Measurements from ENCODE around the gene PACSIN1.

The PACSIN1 gene

DNA sequence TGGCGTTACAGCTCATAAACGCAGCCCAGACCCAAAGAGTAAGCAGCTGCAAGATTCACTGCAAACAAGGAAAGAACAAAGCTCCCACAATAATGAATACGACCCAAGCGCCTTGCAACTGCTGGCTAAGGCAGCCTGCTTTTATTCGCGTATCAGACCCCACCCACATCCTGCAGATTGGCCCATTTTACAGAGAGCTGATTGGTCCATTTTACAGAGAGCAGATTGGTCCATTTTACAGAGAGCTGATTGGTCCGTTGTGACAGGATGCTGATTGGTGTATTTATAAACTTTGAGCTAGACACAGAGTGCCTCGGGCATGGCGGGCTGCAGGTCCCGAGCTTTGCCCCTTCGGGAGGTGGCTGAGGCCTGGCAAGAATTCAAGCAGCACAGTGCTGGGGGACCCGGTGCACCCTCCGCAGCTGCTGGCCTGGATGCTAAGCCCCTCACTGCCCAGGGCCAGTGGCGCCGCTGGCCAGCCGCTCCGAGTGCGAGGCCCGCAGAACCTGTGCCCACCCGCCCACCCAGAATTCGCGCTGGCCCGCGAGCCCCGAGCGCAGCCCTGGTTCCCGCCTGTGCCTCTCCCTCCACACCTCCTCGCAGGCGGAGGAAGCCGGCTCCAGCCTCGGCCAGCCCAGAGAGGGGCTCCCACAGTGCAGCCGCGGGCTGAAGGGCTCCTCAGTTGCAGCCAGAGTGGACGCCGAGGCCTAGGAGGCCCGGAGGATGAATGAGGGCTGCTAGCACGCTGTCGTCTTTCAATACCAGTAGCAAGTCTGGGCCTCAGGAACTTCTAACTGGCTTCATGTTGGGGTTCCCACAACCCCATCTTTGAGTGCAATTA lies 28.9 kb upstream of the PACSIN1 start:
- Histone ChIP-seq H3K4me1 (ENCODE audit: insufficient read depth, poor library complexity, severe bottlenecking) (no peaks in the 10 kb centered on the region), H3K27ac (ENCODE audit: poor library complexity, severe bottlenecking) (no peak overlapping the region), H3K4me3 (ENCODE audit: severe bottlenecking) (no peak overlapping the region), H3K9me3 (ENCODE audit: severe bottlenecking) (no peaks in the 10 kb centered on the region), H3K27me3 (ENCODE audit: insufficient read depth, poor library complexity, severe bottlenecking) (no peaks in the 10 kb centered on the region), H3K36me3 (ENCODE audit: low read depth) (no peaks in the 10 kb centered on the region)
- TF ChIP-seq CTCF (IDR thresholded peaks at IDR 0.05; ENCODE audit: poor library complexity, severe bottlenecking) = no peak
- no peak for DNase-seq (ENCODE audit: low spot score)
- no peak for ATAC-seq (ENCODE audit: low read depth)

DNA sequence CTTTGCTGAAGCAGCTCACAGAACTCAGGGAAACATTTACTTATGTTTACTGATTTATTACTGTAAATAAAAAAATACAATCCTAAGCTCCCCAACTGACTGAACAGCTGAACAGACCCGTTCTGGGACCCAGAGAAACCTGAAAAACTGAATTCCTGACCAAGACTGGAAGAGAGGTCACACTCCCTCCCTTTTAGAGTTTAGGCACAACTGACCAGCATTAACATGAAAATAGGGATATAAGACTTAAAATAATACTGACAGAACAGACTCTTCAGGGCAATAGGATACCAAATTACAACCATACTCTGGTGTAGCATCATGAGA lies 28.3 kb upstream of the PACSIN1 start:
- Histone ChIP-seq H3K27me3 (ENCODE audit: insufficient read depth, poor library complexity, severe bottlenecking) (no peaks in the 10 kb centered on the region), H3K36me3 (ENCODE audit: low read depth) (no peaks in the 10 kb centered on the region), H3K4me1 (ENCODE audit: insufficient read depth, poor library complexity, severe bottlenecking) (no peaks in the 10 kb centered on the region), H3K4me3 (ENCODE audit: severe bottlenecking) (no peak overlapping the region), H3K9me3 (ENCODE audit: severe bottlenecking) (no peaks in the 10 kb centered on the region), H3K27ac (ENCODE audit: poor library complexity, severe bottlenecking) (no peak overlapping the region)
- no peak for TF ChIP-seq CTCF (IDR thresholded peaks at IDR 0.05; ENCODE audit: poor library complexity, severe bottlenecking)
- DNase-seq (ENCODE audit: low spot score) = no peak
- no peak for ATAC-seq (ENCODE audit: low read depth)

- no peak for TF ChIP-seq CTCF (IDR thresholded peaks at IDR 0.05; ENCODE audit: poor library complexity, severe bottlenecking)
- no peaks in the 10 kb centered on the region for H3K27me3 ChIP-seq (ENCODE audit: insufficient read depth, poor library complexity, severe bottlenecking)
- H3K9me3 ChIP-seq (ENCODE audit: severe bottlenecking) = no peaks in the 10 kb centered on the region
- ATAC-seq (ENCODE audit: low read depth) (no peak), DNase-seq (ENCODE audit: low spot score) (no peak)
- H3K36me3 ChIP-seq (ENCODE audit: low read depth) = no peaks in the 10 kb centered on the region
- H3K4me1 ChIP-seq (ENCODE audit: insufficient read depth, poor library complexity, severe bottlenecking) = no peaks in the 10 kb centered on the region
- no peak overlapping the region for H3K27ac ChIP-seq (ENCODE audit: poor library complexity, severe bottlenecking)
- no peak overlapping the region for H3K4me3 ChIP-seq (ENCODE audit: severe bottlenecking)
Measured at GRCh38 chr6:34438705-34439104, 27.2 kb upstream of the PACSIN1 start.

DNA sequence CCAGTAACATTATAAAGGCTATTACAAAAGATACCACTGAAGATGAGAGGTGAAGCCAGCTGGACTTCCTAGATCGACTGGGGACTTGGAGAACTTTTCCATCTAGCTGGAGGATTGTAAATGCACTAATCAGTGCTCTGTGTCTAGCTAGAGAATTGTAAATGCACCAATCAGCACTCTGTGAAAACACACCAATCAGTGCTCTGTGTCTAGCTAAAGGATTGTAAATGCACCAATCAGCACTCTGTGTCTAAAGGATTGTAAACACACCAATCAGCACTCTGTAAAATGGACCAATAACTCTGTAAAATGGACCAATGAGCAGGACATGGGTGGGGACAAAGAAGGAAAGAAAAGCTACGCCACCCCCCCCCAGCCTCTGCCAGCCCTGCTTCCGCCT lies 26.4 kb upstream of the PACSIN1 start:
- DNase-seq (ENCODE audit: low spot score) (no peak), ATAC-seq (ENCODE audit: low read depth) (no peak)
- no peak overlapping the region for H3K27ac ChIP-seq (ENCODE audit: poor library complexity, severe bottlenecking)
- H3K36me3 ChIP-seq (ENCODE audit: low read depth) = no peaks in the 10 kb centered on the region
- H3K4me3 ChIP-seq (ENCODE audit: severe bottlenecking) = no peak overlapping the region
- H3K9me3 ChIP-seq (ENCODE audit: severe bottlenecking) = no peaks in the 10 kb centered on the region
- no peak for TF ChIP-seq CTCF (IDR thresholded peaks at IDR 0.05; ENCODE audit: poor library complexity, severe bottlenecking)
- no peaks in the 10 kb centered on the region for H3K27me3 ChIP-seq (ENCODE audit: insufficient read depth, poor library complexity, severe bottlenecking)
- no peaks in the 10 kb centered on the region for H3K4me1 ChIP-seq (ENCODE audit: insufficient read depth, poor library complexity, severe bottlenecking)

DNA sequence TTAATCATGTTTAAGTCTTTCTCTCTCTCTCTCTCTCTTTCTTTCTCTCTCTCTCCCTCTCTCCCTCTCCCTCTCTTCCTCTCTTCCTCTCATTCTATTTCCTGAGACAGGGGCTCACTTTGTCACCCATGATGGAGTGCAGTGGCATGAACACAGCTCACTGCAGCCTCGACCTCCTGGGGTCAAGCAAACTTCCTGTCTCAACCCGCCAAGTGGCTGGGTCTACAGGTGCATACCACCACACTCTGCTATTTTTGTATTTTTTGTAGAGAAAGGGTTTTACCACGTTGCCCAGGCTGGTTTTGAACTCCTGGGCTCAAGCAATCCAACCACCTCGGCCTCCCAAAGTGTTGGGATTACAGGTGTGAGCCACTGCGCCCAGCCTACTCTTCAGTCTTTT lies 24.4 kb upstream of the PACSIN1 start:
- no peak overlapping the region for H3K27ac ChIP-seq (ENCODE audit: poor library complexity, severe bottlenecking)
- no peaks in the 10 kb centered on the region for H3K36me3 ChIP-seq (ENCODE audit: low read depth)
- H3K27me3 ChIP-seq (ENCODE audit: insufficient read depth, poor library complexity, severe bottlenecking) = no peaks in the 10 kb centered on the region
- H3K4me3 ChIP-seq (ENCODE audit: severe bottlenecking) = no peak overlapping the region
- DNase-seq (ENCODE audit: low spot score) = no peak
- ATAC-seq (ENCODE audit: low read depth) = no peak
- TF ChIP-seq CTCF (IDR thresholded peaks at IDR 0.05; ENCODE audit: poor library complexity, severe bottlenecking) = no peak
- H3K9me3 ChIP-seq (ENCODE audit: severe bottlenecking) = no peaks in the 10 kb centered on the region
- H3K4me1 ChIP-seq (ENCODE audit: insufficient read depth, poor library complexity, severe bottlenecking) = no peaks in the 10 kb centered on the region

Data from RWPE2 (cell line).